Measurements from ENCODE around the gene ARL15.

The ARL15 gene

DNA sequence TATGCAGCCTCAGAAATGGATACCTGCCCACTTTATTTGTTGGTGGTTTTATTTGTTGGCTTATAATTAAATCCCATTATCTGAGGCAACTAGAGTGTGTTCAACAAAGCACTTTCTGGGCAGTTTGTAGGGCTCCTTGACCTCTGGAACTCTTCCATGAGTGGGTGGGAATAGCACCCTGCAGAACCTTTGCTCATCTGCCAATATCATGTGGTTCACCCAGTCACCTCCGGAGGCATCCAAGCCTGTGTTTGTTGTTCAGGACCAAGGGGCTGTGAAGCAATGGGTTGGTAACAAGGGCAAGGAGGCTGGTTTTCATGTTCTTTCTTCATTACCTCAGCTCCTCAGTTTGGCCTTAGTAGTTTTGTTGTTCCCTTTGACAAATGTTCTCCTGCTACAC, 436.0 kb downstream of the ARL15 start:
- no peak overlapping the region for H3K27ac ChIP-seq (ENCODE audit: low read length)
- ATAC-seq (ENCODE audit: insufficient read depth, low read depth) (peak; percentile 60; the same call in 1 of the 3 replicates), DNase-seq (peak; percentile 10)
- no peaks in the 10 kb centered on the region for H3K4me1 ChIP-seq (ENCODE audit: insufficient read depth, low read length)
- no peaks in the 10 kb centered on the region for H3K27me3 ChIP-seq (ENCODE audit: insufficient read depth, low read length, poor library complexity)
- H3K9ac ChIP-seq (ENCODE audit: low read depth, low read length) = no peak overlapping the region
- no peak overlapping the region for H3K4me3 ChIP-seq (ENCODE audit: low read depth in 1 of 2, low read length in 2 of 2)
- no peaks in the 10 kb centered on the region for H3K36me3 ChIP-seq (ENCODE audit: insufficient read depth, low read length)
- no peak overlapping the region for H2AFZ ChIP-seq (ENCODE audit: low read depth, low read length)
- no peaks in the 10 kb centered on the region for H3K79me2 ChIP-seq (ENCODE audit: insufficient read depth, low read length)
- H3K9me3 ChIP-seq (ENCODE audit: insufficient read depth, low read length, severe bottlenecking) = no peaks in the 10 kb centered on the region
- H3K4me2 ChIP-seq (ENCODE audit: insufficient read depth, low read length) = no peak overlapping the region
- TF ChIP-seq, protein P1, sequence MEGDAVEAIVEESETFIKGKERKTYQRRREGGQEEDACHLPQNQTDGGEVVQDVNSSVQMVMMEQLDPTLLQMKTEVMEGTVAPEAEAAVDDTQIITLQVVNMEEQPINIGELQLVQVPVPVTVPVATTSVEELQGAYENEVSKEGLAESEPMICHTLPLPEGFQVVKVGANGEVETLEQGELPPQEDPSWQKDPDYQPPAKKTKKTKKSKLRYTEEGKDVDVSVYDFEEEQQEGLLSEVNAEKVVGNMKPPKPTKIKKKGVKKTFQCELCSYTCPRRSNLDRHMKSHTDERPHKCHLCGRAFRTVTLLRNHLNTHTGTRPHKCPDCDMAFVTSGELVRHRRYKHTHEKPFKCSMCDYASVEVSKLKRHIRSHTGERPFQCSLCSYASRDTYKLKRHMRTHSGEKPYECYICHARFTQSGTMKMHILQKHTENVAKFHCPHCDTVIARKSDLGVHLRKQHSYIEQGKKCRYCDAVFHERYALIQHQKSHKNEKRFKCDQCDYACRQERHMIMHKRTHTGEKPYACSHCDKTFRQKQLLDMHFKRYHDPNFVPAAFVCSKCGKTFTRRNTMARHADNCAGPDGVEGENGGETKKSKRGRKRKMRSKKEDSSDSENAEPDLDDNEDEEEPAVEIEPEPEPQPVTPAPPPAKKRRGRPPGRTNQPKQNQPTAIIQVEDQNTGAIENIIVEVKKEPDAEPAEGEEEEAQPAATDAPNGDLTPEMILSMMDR (IDR thresholded peaks at IDR 0.05; ENCODE audit: borderline replicate concordance, extremely low read depth, low read length, poor library complexity, severe bottlenecking) = peak; percentile 39
- TF ChIP-seq EZH2 (IDR thresholded peaks at IDR 0.05; ENCODE audit: borderline replicate concordance, low read depth, low read length, severe bottlenecking) = no peak
- H4K20me1 ChIP-seq (ENCODE audit: insufficient read depth, low read length) = no peaks in the 10 kb centered on the region

DNA sequence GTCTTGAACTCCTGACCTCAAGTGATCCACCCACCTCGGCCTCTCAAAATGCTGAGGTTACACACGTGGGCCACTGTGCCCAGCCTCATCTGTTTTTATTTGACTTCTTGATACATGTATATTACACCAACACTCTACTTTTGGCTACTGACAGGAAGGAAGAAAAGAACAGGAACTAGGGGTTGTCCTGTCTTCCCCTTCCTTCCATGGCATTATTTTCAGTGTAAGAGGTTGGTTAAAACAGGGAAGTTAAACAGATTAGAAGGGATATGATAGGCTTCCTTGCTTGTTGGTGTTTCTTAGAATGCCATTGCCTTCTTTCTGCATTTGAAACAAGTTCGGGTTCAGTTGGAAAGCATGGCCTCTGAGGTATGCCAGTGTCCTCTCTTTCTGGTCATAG, 437.1 kb downstream of the ARL15 start:
- Histone ChIP-seq H2AFZ (ENCODE audit: low read depth, low read length) (no peak overlapping the region), H3K4me3 (ENCODE audit: low read depth in 1 of 2, low read length in 2 of 2) (no peak overlapping the region), H3K27me3 (ENCODE audit: insufficient read depth, low read length, poor library complexity) (no peaks in the 10 kb centered on the region), H3K4me2 (ENCODE audit: insufficient read depth, low read length) (no peak overlapping the region), H3K36me3 (ENCODE audit: insufficient read depth, low read length) (no peaks in the 10 kb centered on the region), H3K9ac (ENCODE audit: low read depth, low read length) (no peak overlapping the region), H3K4me1 (ENCODE audit: insufficient read depth, low read length) (no peaks in the 10 kb centered on the region), H4K20me1 (ENCODE audit: insufficient read depth, low read length) (no peaks in the 10 kb centered on the region), H3K27ac (ENCODE audit: low read length) (no peak overlapping the region), H3K79me2 (ENCODE audit: insufficient read depth, low read length) (no peaks in the 10 kb centered on the region), H3K9me3 (ENCODE audit: insufficient read depth, low read length, severe bottlenecking) (no peaks in the 10 kb centered on the region)
- DNase-seq = no peak
- ATAC-seq (ENCODE audit: insufficient read depth, low read depth) = no peak
- TF ChIP-seq EZH2 (IDR thresholded peaks at IDR 0.05; ENCODE audit: borderline replicate concordance, low read depth, low read length, severe bottlenecking) = no peak
- TF ChIP-seq, protein P1 (IDR thresholded peaks at IDR 0.05; ENCODE audit: borderline replicate concordance, extremely low read depth, low read length, poor library complexity, severe bottlenecking) = no peak

DNA sequence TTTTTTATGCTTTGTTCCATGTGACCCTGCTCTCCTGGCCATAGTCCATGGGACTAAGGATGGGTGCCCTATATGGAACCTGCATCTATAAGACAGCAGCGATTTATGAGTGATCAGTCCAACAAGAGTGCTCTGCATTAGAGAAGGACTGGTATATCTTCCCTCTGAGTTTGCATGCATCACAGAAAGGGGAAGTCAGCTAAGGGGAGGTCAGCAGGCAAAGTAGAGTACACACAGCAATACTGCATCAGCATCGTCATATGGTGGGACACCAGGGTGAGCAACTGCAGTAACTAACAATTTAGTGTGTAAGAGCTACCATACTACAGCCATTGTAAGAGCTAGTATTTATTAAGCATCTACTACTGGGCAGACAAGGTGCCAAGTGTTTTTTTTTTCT, 438.6 kb downstream of the ARL15 start:
- Histone ChIP-seq H3K4me3 (ENCODE audit: low read depth in 1 of 2, low read length in 2 of 2) (no peak overlapping the region), H3K27me3 (ENCODE audit: insufficient read depth, low read length, poor library complexity) (no peaks in the 10 kb centered on the region), H3K27ac (ENCODE audit: low read length) (no peak overlapping the region), H2AFZ (ENCODE audit: low read depth, low read length) (no peak overlapping the region), H3K9me3 (ENCODE audit: insufficient read depth, low read length, severe bottlenecking) (no peaks in the 10 kb centered on the region), H3K9ac (ENCODE audit: low read depth, low read length) (no peak overlapping the region), H3K36me3 (ENCODE audit: insufficient read depth, low read length) (no peaks in the 10 kb centered on the region), H4K20me1 (ENCODE audit: insufficient read depth, low read length) (no peaks in the 10 kb centered on the region), H3K4me2 (ENCODE audit: insufficient read depth, low read length) (no peak overlapping the region), H3K79me2 (ENCODE audit: insufficient read depth, low read length) (no peaks in the 10 kb centered on the region), H3K4me1 (ENCODE audit: insufficient read depth, low read length) (no peaks in the 10 kb centered on the region)
- TF ChIP-seq, protein P1 (IDR thresholded peaks at IDR 0.05; ENCODE audit: borderline replicate concordance, extremely low read depth, low read length, poor library complexity, severe bottlenecking) = no peak
- no peak for TF ChIP-seq EZH2 (IDR thresholded peaks at IDR 0.05; ENCODE audit: borderline replicate concordance, low read depth, low read length, severe bottlenecking)
- no peak for DNase-seq
- ATAC-seq (ENCODE audit: insufficient read depth, low read depth) = no peak

DNA sequence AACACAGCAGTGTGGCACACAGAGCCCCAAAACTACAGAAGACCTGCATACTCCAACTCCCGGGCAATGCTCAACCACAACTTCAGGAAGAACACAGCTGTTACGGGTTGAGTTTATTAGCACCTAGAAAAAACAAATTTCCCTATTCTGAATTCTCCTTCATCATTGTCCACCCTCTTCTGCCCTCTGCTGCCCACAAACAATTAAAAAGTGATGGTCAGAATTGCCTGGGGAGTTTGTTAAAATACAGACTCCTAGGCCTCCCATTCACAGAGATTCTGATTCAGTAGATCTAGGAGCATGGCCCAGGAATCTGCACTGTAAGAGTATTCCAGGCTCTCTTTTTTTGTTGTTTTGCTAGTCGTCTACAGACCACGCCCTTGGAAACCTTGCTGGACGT, 439.3 kb downstream of the ARL15 start:
- Histone ChIP-seq H3K27ac (ENCODE audit: low read length) (no peak overlapping the region), H3K9me3 (ENCODE audit: insufficient read depth, low read length, severe bottlenecking) (no peaks in the 10 kb centered on the region), H3K4me1 (ENCODE audit: insufficient read depth, low read length) (no peaks in the 10 kb centered on the region), H3K4me2 (ENCODE audit: insufficient read depth, low read length) (no peak overlapping the region), H3K36me3 (ENCODE audit: insufficient read depth, low read length) (no peaks in the 10 kb centered on the region), H2AFZ (ENCODE audit: low read depth, low read length) (no peak overlapping the region), H3K4me3 (ENCODE audit: low read depth in 1 of 2, low read length in 2 of 2) (no peak overlapping the region), H3K27me3 (ENCODE audit: insufficient read depth, low read length, poor library complexity) (no peaks in the 10 kb centered on the region), H4K20me1 (ENCODE audit: insufficient read depth, low read length) (no peaks in the 10 kb centered on the region), H3K9ac (ENCODE audit: low read depth, low read length) (no peak overlapping the region), H3K79me2 (ENCODE audit: insufficient read depth, low read length) (no peaks in the 10 kb centered on the region)
- DNase-seq (no peak), ATAC-seq (ENCODE audit: insufficient read depth, low read depth) (no peak)
- TF ChIP-seq EZH2 (IDR thresholded peaks at IDR 0.05; ENCODE audit: borderline replicate concordance, low read depth, low read length, severe bottlenecking) = no peak
- TF ChIP-seq, protein P1 (IDR thresholded peaks at IDR 0.05; ENCODE audit: borderline replicate concordance, extremely low read depth, low read length, poor library complexity, severe bottlenecking) = no peak
